Right atrium auricular region (tissue), 2 donors: ENCODE measurements around the gene RSAD1. TPM values are rescaled to one million over a fixed set of nuclear protein-coding genes. Genes with fewer than 3 reads are reported as not detected.

ENCODE experiments used
- DNase-seq: peaks from one replicate; pipeline ENCODE4 v3.0.0-alpha.2; 2019; ENCODE audit warnings: low spot score
- H3K27ac ChIP-seq, 2 donors: fragments of 200-600 bp; sonication (generic); 1 replicate in 1 of 2; 2 replicates in 1 of 2; pipeline ENCODE4 v1.5.1; 2016 to 2019
- H3K27me3 ChIP-seq, 2 donors: fragments of 200-600 bp; sonication (generic); one replicate each; pipeline versions ENCODE4 v1.5.1 to v1.6.0; 2017 to 2019
- H3K36me3 ChIP-seq: fragments of 200-600 bp; sonication (generic); one replicate; pipeline ENCODE4 v1.5.1; 2016
- H3K4me1 ChIP-seq, 2 donors: fragments of 200-600 bp; sonication (generic); one replicate each; pipeline versions ENCODE4 v1.5.1 to v1.6.0; 2017 to 2019
- H3K4me3 ChIP-seq, 2 donors: fragments of 200-600 bp; sonication (generic); 1 replicate in 1 of 2; 2 replicates in 1 of 2; pipeline ENCODE4 v1.5.1; 2017 to 2019; ENCODE audit warnings: mild to moderate bottlenecking in 1 of 2, moderate library complexity in 1 of 2
- H3K9me3 ChIP-seq, 2 donors: fragments of 200-600 bp; sonication (generic); one replicate each; pipeline ENCODE4 v1.5.1; 2019
- total RNA-seq, 2 donors: library from RNA; depleted of rRNA; stranded (reverse); fragments of >200 nt; gene quantifications; one replicate each; pipeline ENCODE4 v1.1.0, GENCODE V29; 2016
- TF ChIP-seq, protein P1 (sequence below), 2 donors: fragments of 200-600 bp; sonication (generic); IDR thresholded peaks; one replicate each; pipeline ENCODE4 v1.5.1; 2019; ENCODE audit warnings: antibody characterized with exemption in 2 of 2

The RSAD1 gene
- total RNA-seq, 2 donors from 2014 or later, result 19.1 to 19.3 TPM

DNA sequence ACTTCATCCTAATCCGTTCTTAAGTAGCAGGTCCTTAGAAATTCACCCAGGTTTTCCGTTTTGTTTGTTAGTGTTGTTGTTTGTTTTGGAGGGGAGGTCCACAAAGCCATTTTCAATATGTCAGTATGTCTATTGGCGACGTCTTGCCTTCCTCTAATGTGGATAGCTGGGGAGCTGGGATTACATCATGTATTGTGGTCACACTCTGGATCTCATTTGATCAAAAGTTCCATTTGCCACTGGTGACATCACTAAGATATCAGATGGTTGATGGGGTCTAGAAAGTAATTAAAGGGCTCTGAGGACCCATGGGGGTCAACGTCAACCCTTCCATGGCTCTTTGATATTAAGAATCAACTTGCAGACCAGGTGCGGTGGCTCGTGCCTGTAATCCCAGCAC is 51.2 kb downstream of the RSAD1 start:
- H3K27me3 ChIP-seq, result no peaks in the 10 kb centered on the region

DNA sequence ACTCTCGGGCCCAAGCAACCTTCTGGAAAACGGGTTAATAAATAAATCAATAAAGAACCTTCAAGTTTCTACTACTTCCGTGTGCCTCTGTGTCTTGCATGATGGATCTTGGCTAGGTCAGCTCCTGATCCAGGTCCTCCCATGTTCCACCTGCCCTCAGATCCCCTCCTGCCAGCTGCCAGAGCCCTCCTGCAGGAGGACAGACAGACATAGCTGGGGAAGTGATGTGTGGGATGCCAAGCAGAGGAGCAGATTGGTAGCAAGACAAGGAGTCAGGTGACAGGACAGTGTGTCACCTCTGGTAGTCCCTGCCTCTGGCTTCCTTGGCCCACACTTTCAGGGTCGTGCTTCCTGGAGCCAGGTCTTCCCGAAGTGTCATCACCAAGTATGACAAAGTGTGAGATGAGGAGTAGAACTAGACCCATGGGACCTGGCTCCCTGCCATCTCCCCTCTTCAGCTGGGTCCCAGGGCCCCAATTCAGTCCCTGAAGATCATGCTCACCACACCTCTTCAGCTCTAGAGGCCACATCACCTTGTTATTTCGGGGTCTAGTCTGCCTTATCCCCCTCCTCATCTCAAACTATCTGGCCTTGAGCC is 52.9 kb downstream of the RSAD1 start:
- H3K9me3 ChIP-seq, result no peaks in the 10 kb centered on the region
- H3K4me3 ChIP-seq, result no peak overlapping the region
- H3K4me1 ChIP-seq, result peaks cover 0 to 32% of the 10 kb centered on the region in 2 donors
- no peak for DNase-seq
- no peaks in the 10 kb centered on the region for H3K27me3 ChIP-seq
- H3K36me3 ChIP-seq, result no peaks in the 10 kb centered on the region
- TF ChIP-seq, protein P1, sequence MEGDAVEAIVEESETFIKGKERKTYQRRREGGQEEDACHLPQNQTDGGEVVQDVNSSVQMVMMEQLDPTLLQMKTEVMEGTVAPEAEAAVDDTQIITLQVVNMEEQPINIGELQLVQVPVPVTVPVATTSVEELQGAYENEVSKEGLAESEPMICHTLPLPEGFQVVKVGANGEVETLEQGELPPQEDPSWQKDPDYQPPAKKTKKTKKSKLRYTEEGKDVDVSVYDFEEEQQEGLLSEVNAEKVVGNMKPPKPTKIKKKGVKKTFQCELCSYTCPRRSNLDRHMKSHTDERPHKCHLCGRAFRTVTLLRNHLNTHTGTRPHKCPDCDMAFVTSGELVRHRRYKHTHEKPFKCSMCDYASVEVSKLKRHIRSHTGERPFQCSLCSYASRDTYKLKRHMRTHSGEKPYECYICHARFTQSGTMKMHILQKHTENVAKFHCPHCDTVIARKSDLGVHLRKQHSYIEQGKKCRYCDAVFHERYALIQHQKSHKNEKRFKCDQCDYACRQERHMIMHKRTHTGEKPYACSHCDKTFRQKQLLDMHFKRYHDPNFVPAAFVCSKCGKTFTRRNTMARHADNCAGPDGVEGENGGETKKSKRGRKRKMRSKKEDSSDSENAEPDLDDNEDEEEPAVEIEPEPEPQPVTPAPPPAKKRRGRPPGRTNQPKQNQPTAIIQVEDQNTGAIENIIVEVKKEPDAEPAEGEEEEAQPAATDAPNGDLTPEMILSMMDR (IDR thresholded peaks at IDR 0.05), result no peak
- peak overlapping the region in 1 of 2 donors; percentile 61 for H3K27ac ChIP-seq

More for the DNA sequence above, 51.2 kb downstream of the RSAD1 start:
- DNase-seq, result no peak
- H3K9me3 ChIP-seq, result no peaks in the 10 kb centered on the region
- no peak overlapping the region for H3K27ac ChIP-seq
- TF ChIP-seq, protein P1 (IDR thresholded peaks at IDR 0.05), result no peak
- H3K4me1 ChIP-seq, result peaks cover 0 to 30% of the 10 kb centered on the region in 2 donors
- H3K36me3 ChIP-seq, result no peaks in the 10 kb centered on the region
- no peak overlapping the region for H3K4me3 ChIP-seq

DNA sequence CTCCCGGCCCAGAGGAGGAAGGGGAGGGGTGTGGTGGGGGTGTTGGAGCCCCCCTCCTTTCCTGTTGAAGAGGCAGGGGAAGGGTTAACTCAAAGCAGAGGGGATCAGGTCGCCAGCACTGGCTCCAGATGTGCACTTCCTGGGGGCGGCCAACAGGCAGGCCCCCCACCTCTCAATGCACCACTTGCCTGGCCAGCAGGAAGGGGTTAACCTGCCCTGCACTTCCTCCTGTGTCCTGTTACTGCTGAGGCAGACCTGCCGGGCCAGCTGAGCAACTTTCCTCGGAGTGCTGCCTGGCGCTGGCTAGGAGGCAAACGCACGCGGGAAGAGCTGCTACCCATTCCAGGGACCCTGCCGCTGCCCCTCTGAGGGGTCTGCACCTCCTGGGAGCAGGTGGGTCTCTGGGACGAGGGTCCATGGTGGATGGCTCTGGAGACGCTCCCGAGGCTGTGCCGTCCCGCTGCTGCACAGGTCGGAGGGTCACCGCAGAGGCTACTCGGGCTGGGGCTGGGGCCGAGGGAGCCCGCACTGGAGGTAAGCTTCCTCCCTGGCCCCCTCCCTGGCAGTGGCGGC is 53.9 kb downstream of the RSAD1 start, which contains the start of gene EPN3:
TSS of gene EPN3 (plus strand) at position 284 of the 573 bp plus-strand sequence. CDS start 3,822 bp downstream, outside the sequence.
- Histone ChIP-seq H3K27ac (peak within 1 kb of the TSS; percentile 61 to 85), H3K4me1 (peaks cover 0 to 32% of the 10 kb centered on the region in 2 donors), H3K36me3 (no peaks in the 10 kb centered on the region), H3K4me3 (peak within 1 kb of the TSS; percentile 39 to 47), H3K27me3 (no peaks in the 10 kb centered on the region), H3K9me3 (no peaks in the 10 kb centered on the region)
- DNase-seq, result no peak
- TF ChIP-seq, protein P1 (IDR thresholded peaks at IDR 0.05), result no peak

DNA sequence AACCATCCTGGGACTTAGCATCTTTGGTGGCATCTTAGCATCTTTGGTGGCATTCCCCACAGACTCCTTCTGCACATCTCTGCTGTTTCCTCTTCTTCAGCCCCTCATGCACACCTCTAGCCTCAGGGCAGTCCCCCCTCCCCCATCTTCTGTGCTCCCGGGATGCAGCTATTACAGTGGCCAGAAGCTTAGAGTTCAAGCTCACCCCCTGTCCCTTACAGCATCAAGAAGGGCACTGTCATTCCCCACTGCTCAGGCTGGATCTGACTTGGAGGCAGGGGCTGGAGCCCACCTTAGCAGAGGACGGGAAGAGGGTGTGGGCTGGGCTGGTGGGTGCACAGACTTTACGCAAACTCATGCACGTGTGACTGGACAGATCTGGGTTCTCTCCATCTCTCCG is 54.5 kb downstream of the RSAD1 start:
- H3K27me3 ChIP-seq, result no peaks in the 10 kb centered on the region
- DNase-seq, result no peak
- peak overlapping the region; percentile 39 to 47 for H3K4me3 ChIP-seq

DNA sequence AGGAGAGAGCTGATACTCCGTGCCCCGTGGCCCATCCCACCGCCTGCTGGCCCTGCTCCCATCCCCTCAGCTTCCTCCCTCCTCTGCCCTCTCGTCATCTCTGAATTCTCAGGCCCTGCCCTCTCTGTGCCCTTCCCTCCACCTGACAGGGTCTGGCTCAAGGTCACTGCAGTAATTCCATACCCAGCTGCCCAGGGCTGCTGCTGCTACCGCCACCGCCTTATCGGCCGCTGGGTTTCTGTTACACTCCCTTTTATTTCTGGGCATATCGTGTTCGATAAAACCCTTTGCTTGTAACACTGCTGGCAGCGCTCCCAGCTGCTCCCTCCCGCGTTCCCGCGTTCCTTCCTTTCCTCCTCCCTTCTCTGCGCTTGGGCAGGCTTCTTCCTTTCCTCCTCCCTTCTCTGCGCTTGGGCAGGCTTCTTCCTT is 55.1 kb downstream of the RSAD1 start:
- H3K36me3 ChIP-seq, result no peaks in the 10 kb centered on the region
- H3K27ac ChIP-seq, result peak overlapping the region; percentile 61 to 85
- no peaks in the 10 kb centered on the region for H3K27me3 ChIP-seq
- TF ChIP-seq, protein P1 (IDR thresholded peaks at IDR 0.05), result no peak
- H3K4me3 ChIP-seq, result peak overlapping the region; percentile 39 to 47
- no peaks in the 10 kb centered on the region for H3K9me3 ChIP-seq
- H3K4me1 ChIP-seq, result peaks cover 0 to 32% of the 10 kb centered on the region in 2 donors
- DNase-seq, result no peak

More for the DNA sequence above, 54.5 kb downstream of the RSAD1 start:
- Histone ChIP-seq H3K36me3 (no peaks in the 10 kb centered on the region), H3K27ac (peak overlapping the region; percentile 61 to 85), H3K9me3 (no peaks in the 10 kb centered on the region), H3K4me1 (peaks cover 0 to 32% of the 10 kb centered on the region in 2 donors)
- TF ChIP-seq, protein P1 (IDR thresholded peaks at IDR 0.05), result no peak
